Measurements from ENCODE around the gene BIRC5.

DNA sequence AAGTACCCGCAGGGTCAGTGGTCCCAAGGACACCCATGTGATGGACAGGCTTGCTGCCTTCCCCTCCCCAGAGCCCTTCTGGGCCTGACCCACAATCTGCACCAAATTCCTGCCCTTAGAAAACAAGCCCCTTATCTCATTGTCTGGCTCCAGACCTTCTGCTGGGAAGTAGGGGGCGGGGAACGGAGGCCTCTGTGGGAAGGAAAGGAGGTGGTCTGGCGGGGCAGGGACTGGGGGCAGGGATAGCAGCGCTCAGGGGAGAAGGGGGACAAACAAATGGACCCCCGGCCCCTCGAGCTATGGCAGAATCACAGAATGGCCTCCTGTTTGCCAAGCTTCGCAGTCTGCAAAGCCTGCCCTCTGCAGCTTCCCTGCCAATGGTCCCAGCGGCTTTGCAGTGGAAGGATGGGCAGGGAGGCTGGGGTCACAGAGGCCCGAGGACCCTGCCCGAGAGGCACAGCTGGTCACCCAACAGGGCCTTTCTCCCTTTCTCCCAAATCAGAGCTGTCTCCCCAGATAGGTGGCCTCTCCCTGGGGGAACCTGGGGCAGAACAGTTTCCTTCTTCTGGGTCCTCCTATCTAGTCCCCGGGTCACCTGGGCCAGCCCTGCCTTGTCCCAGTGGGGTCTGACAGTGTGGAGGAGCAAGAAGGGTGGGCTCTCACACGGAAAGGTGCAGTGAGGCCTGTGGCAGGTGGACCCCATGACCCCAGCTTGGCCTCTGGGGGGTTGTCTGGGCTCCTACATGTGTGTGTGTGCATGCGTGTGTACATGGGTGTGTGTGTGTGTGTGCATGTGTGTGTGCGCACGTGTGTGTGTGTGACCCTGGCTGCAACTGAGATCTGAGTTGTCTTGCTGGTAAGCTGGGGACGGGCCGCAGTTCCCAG lies 42.9 kb downstream of the BIRC5 start:
- TF ChIP-seq, protein P1, sequence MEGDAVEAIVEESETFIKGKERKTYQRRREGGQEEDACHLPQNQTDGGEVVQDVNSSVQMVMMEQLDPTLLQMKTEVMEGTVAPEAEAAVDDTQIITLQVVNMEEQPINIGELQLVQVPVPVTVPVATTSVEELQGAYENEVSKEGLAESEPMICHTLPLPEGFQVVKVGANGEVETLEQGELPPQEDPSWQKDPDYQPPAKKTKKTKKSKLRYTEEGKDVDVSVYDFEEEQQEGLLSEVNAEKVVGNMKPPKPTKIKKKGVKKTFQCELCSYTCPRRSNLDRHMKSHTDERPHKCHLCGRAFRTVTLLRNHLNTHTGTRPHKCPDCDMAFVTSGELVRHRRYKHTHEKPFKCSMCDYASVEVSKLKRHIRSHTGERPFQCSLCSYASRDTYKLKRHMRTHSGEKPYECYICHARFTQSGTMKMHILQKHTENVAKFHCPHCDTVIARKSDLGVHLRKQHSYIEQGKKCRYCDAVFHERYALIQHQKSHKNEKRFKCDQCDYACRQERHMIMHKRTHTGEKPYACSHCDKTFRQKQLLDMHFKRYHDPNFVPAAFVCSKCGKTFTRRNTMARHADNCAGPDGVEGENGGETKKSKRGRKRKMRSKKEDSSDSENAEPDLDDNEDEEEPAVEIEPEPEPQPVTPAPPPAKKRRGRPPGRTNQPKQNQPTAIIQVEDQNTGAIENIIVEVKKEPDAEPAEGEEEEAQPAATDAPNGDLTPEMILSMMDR (IDR thresholded peaks at IDR 0.05) = no peak
- TF ChIP-seq POLR2A (IDR thresholded peaks at IDR 0.05) = no peak
